H1 (cell line): ENCODE results near the gene MYH2. TPM values are rescaled to one million over a fixed set of nuclear protein-coding genes. Genes with fewer than 3 reads are reported as not detected.

Source experiments
- CTCF ChIA-PET: fragments of 300-600 bp; sonication (Branson Sonifier 250); formaldehyde crosslinking; loops from one replicate; lab custom pipeline; 2021; ENCODE audit not compliant: partially characterized antibody; lab: Charles Lee
- POLR2A ChIA-PET: fragments of 300-600 bp; sonication (Branson Sonifier 250); formaldehyde crosslinking; loops from one replicate; lab custom pipeline; 2021; ENCODE audit warnings: inconsistent platforms; ENCODE audit not compliant: partially characterized antibody; lab: Charles Lee
- DNase-seq, 2 experiments: peaks; one replicate each; pipeline versions ENCODE4 v3.0.0 to v3.0.0-alpha.2; 2010 to 2022; ENCODE audit warnings: low spot score in 2 of 2, low read depth in 1 of 2, mixed read lengths in 1 of 2
- FAIRE-seq: peaks from 2 replicates; lab custom pipeline; 2011; peaks lifted over from hg19 to GRCh38; lab: Jason Lieb, UNC
- H2AFZ ChIP-seq: 2 replicates; pipeline ENCODE4 v1.8.1; 2012; ENCODE audit warnings: low read length, inconsistent platforms
- H2AK5ac ChIP-seq: 2 replicates; pipeline ENCODE4 v1.6.1; 2013; ENCODE audit warnings: low read depth, low read length
- H2BK120ac ChIP-seq: replicated peaks from 2 replicates; pipeline ENCODE3; 2013; ENCODE audit warnings: low read depth, low read length, inconsistent platforms
- H2BK12ac ChIP-seq: 2 replicates; pipeline ENCODE4 v1.6.1; 2013; ENCODE audit warnings: low read depth, low read length
- H2BK15ac ChIP-seq: 2 replicates; pipeline ENCODE4 v1.6.1; 2013; ENCODE audit warnings: low read length
- H2BK20ac ChIP-seq: 2 replicates; pipeline ENCODE4 v1.6.1; 2013; ENCODE audit warnings: low read length
- H2BK5ac ChIP-seq: 2 replicates; pipeline ENCODE4 v1.6.1; 2013; ENCODE audit warnings: low read depth, low read length
- H3K14ac ChIP-seq: 2 replicates; pipeline ENCODE4 v1.6.1; 2013; ENCODE audit warnings: inconsistent platforms; ENCODE audit not compliant: insufficient read length
- H3K18ac ChIP-seq: 2 replicates; pipeline ENCODE4 v1.6.1; 2013; ENCODE audit warnings: low read length; ENCODE audit errors: extremely low read depth
- H3K23ac ChIP-seq: 2 replicates; pipeline ENCODE4 v1.6.1; 2013; ENCODE audit warnings: inconsistent platforms; ENCODE audit not compliant: insufficient read length
- H3K23me2 ChIP-seq: 2 replicates; pipeline ENCODE4 v1.6.1; 2013; ENCODE audit warnings: low read depth, low read length
- H3K27ac ChIP-seq: 2 replicates; pipeline ENCODE4 v1.6.1; 2011; ENCODE audit warnings: low read depth, low read length, inconsistent platforms
- H3K27me3 ChIP-seq, 4 experiments: replicated peaks in 1 of 4; 1 replicate in 1 of 4; 2 replicates in 3 of 4; pipeline versions ENCODE4 v1.6.1 to v1.8.1; 2011 to 2013; ENCODE audit warnings: low read length in 3 of 4, mild to moderate bottlenecking in 3 of 4, inconsistent platforms in 2 of 4, mixed read lengths in 2 of 4, moderate library complexity in 1 of 4; ENCODE audit not compliant: control insufficient read depth in 3 of 4, insufficient read depth in 3 of 4; ENCODE audit errors: extremely low read depth in 1 of 4
- H3K36me3 ChIP-seq, 4 experiments: 2 replicates each; pipeline versions ENCODE4 v1.6.1 to v1.8.1; 2011 to 2013; ENCODE audit warnings: mild to moderate bottlenecking in 4 of 4, low read length in 3 of 4, moderate library complexity in 2 of 4, control low read depth in 1 of 4, inconsistent platforms in 1 of 4; ENCODE audit not compliant: insufficient read depth in 4 of 4, control insufficient read depth in 2 of 4
- H3K4ac ChIP-seq: replicated peaks from 2 replicates; pipeline ENCODE3; 2013; ENCODE audit warnings: low read length, low read depth, mixed read lengths, inconsistent platforms; ENCODE audit not compliant: insufficient read length
- H3K4me1 ChIP-seq, 4 experiments: replicated peaks in 1 of 4; 1 replicate in 1 of 4; 2 replicates in 3 of 4; pipeline versions ENCODE4 v1.6.1 to v1.8.1; 2011 to 2013; ENCODE audit warnings: low read length in 3 of 4, inconsistent platforms in 2 of 4, mixed read lengths in 1 of 4; ENCODE audit not compliant: insufficient read depth in 4 of 4, control insufficient read depth in 3 of 4
- H3K4me2 ChIP-seq, 2 experiments: 2 replicates each; pipeline versions ENCODE4 v1.6.1 to v1.8.1; 2011 to 2013; ENCODE audit warnings: low read depth in 2 of 2, low read length in 2 of 2, control low read depth in 1 of 2, inconsistent platforms in 1 of 2, mild to moderate bottlenecking in 1 of 2; ENCODE audit not compliant: insufficient read depth in 1 of 2
- H3K4me3 ChIP-seq, 4 experiments: fragments of 200-600, 300-600 bp in 1 of 4; sonication (generic), shearing (Covaris generic), sonication (Bioruptor Twin) in 1 of 4; 2 replicates each; pipeline versions ENCODE4 v1.5.1 to v1.8.1; 2011 to 2016; ENCODE audit warnings: low read length in 4 of 4, low read depth in 3 of 4, control low read depth in 2 of 4, inconsistent platforms in 2 of 4, mild to moderate bottlenecking in 2 of 4, mixed read lengths in 1 of 4, moderate library complexity in 1 of 4; ENCODE audit not compliant: insufficient read depth in 2 of 4; ENCODE audit errors: extremely low read depth in 1 of 4
- H3K56ac ChIP-seq: replicated peaks from 2 replicates; pipeline ENCODE3; 2013; ENCODE audit warnings: low read depth, mild to moderate bottlenecking, mixed read lengths, low read length, inconsistent platforms; ENCODE audit not compliant: insufficient read length
- H3K79me1 ChIP-seq: 2 replicates; pipeline ENCODE4 v1.6.1; 2013; ENCODE audit warnings: low read depth, low read length, control low read depth
- H3K79me2 ChIP-seq, 2 experiments: 2 replicates each; pipeline versions ENCODE4 v1.6.1 to v1.8.1; 2012 to 2013; ENCODE audit warnings: low read length in 2 of 2, mild to moderate bottlenecking in 2 of 2, inconsistent platforms in 1 of 2; ENCODE audit not compliant: insufficient read depth in 2 of 2, control insufficient read depth in 1 of 2
- H3K9ac ChIP-seq, 4 experiments: replicated peaks in 1 of 4; 1 replicate in 1 of 4; 2 replicates in 3 of 4; pipeline versions ENCODE4 v1.6.1 to v1.8.1; 2011 to 2013; ENCODE audit warnings: low read depth in 3 of 4, low read length in 3 of 4, control low read depth in 2 of 4, mild to moderate bottlenecking in 2 of 4, moderate library complexity in 2 of 4, inconsistent platforms in 1 of 4; ENCODE audit errors: extremely low read depth in 1 of 4
- H3K9me3 ChIP-seq, 2 experiments: 2 replicates each; pipeline versions ENCODE4 v1.6.1 to v1.8.1; 2012 to 2013; ENCODE audit warnings: mild to moderate bottlenecking in 2 of 2, moderate library complexity in 2 of 2, control low read depth in 1 of 2, inconsistent platforms in 1 of 2, low read depth in 1 of 2, low read length in 1 of 2, mixed read lengths in 1 of 2; ENCODE audit not compliant: insufficient read depth in 2 of 2
- H4K20me1 ChIP-seq, 2 experiments: replicated peaks in 1 of 2; 2 replicates each; pipeline versions ENCODE3 to v1.8.1; 2011 to 2013; ENCODE audit warnings: inconsistent platforms in 2 of 2, low read length in 2 of 2, mild to moderate bottlenecking in 1 of 2; ENCODE audit not compliant: insufficient read depth in 2 of 2, control insufficient read depth in 1 of 2
- H4K5ac ChIP-seq: 2 replicates; pipeline ENCODE4 v1.6.1; 2013; ENCODE audit warnings: low read length, low read depth, mixed read lengths, inconsistent platforms; ENCODE audit not compliant: insufficient read length
- H4K8ac ChIP-seq: 2 replicates; pipeline ENCODE4 v1.8.0; 2013; ENCODE audit warnings: mild to moderate bottlenecking, moderate library complexity, low read length, inconsistent platforms; ENCODE audit not compliant: insufficient read depth; ENCODE audit errors: extremely low read depth
- H4K91ac ChIP-seq: replicated peaks from 2 replicates; pipeline ENCODE3; 2013; ENCODE audit warnings: low read length, mixed read lengths, inconsistent platforms; ENCODE audit not compliant: insufficient read length
- CBX5 ChIP-seq: fragments of 300-800, 300-1000 bp; sonication (generic); IDR thresholded peaks from 2 replicates; pipeline ENCODE4 v1.7.1; 2016; ENCODE audit warnings: antibody characterized with exemption, low read length, low read depth
- CHD1 ChIP-seq: IDR thresholded peaks from 2 replicates; pipeline ENCODE4 v1.6.1; 2012; ENCODE audit warnings: low read depth, low read length, improper control_type of control experiment
- CTBP2 ChIP-seq: IDR thresholded peaks from 2 replicates; pipeline ENCODE4 v1.7.0; 2011; ENCODE audit warnings: borderline replicate concordance, mild to moderate bottlenecking, moderate library complexity, mixed read lengths, low read length; ENCODE audit not compliant: insufficient read depth, insufficient read length
- FOSL1 ChIP-seq: IDR thresholded peaks from 2 replicates; pipeline ENCODE4 v1.6.1; 2011; ENCODE audit warnings: mild to moderate bottlenecking, low read depth, low read length, moderate library complexity; ENCODE audit not compliant: insufficient read depth
- GTF2F1 ChIP-seq: IDR thresholded peaks from 2 replicates; pipeline ENCODE4 v1.6.1; 2012; ENCODE audit warnings: low read depth, low read length, improper control_type of control experiment, borderline replicate concordance
- MAFK ChIP-seq: IDR thresholded peaks from 2 replicates; pipeline ENCODE4 v1.6.1; 2012; ENCODE audit warnings: low read depth, mild to moderate bottlenecking, improper control_type of control experiment, low read length
- NRF1 ChIP-seq: IDR thresholded peaks from 2 replicates; pipeline ENCODE4 v1.6.1; 2011; ENCODE audit warnings: mild to moderate bottlenecking, low read depth, low read length, improper control_type of control experiment
- SIN3A ChIP-seq, 2 experiments: IDR thresholded peaks in 1 of 2; conservative IDR thresholded peaks in 1 of 2; 2 replicates each; pipeline ENCODE4 v1.6.1; 2011 to 2012; ENCODE audit warnings: low read length in 2 of 2, improper control_type of control experiment in 1 of 2, low read depth in 1 of 2, mild to moderate bottlenecking in 1 of 2
- SIRT6 ChIP-seq: IDR thresholded peaks from one replicate; pipeline ENCODE4 v1.7.1; 2012; ENCODE audit warnings: low read length, inconsistent platforms
- SP1 ChIP-seq: IDR thresholded peaks from 2 replicates; pipeline ENCODE4 v1.6.1; 2011; ENCODE audit warnings: low read depth, low read length
- TEAD4 ChIP-seq: IDR thresholded peaks from 2 replicates; pipeline ENCODE4 v1.6.1; 2012; ENCODE audit warnings: low read depth, low read length, inconsistent platforms, mixed read lengths
- WGBS, 2 experiments: shearing (Covaris generic) in 1 of 2; methylation state at CpG; one replicate each; pipeline versions ENCODE4 v1.1.6 to v1.1.7; 2013 to 2015; ENCODE audit warnings: low lambda C conversion rate in 2 of 2, mixed read lengths in 2 of 2, inconsistent platforms in 1 of 2, low coverage in 1 of 2, missing lambda C conversion rate in 1 of 2; ENCODE audit not compliant: insufficient replicate concordance in 2 of 2, insufficient coverage in 1 of 2, insufficient read length in 1 of 2; ENCODE audit errors: extremely low coverage in 1 of 2, missing lambda C conversion rate in 1 of 2; 5-methylcytosine and 5-hydroxymethylcytosine counted together
- polyA plus RNA-seq, 7 experiments: library from polyadenylated mRNA; depleted of rRNA in 3 of 7; stranded (reverse) in 5 of 7; unstranded in 2 of 7; fragments of >200 nt in 5 of 7; fragments of 200-250 nt in 2 of 7; gene quantifications; 1 replicate in 5 of 7; 2 replicates in 1 of 7; 4 replicates in 1 of 7; pipeline versions ENCODE4 v1.2.1 to v1.2.3, GENCODE V29; 2011 to 2013; ENCODE audit warnings: missing spikeins in 2 of 7, mixed read lengths in 2 of 7
- total RNA-seq: library from RNA; stranded (reverse); fragmentation: NEBNext Ultra II Directional; extraction: Animal tissue kit (Norgen Biotek cat#: 25700); gene quantifications from 2 replicates; pipeline ENCODE4 v1.2.1, GENCODE V29; 2021
- TF ChIP-seq, protein P1 (sequence below), 3 experiments: IDR thresholded peaks; 1 replicate in 2 of 3; 2 replicates in 1 of 3; pipeline versions ENCODE4 v1.5.1 to v1.6.1; 2011; ENCODE audit warnings: low read length in 3 of 3, mild to moderate bottlenecking in 3 of 3, inconsistent platforms in 2 of 3, low read depth in 1 of 3, moderate library complexity in 1 of 3; ENCODE audit not compliant: insufficient read depth in 1 of 3; ENCODE audit errors: control extremely low read depth in 1 of 3

Gene MYH2
- total and polyA plus RNA-seq, 2 of the 8 experiments (the other 6 are each of a cell fraction or from before 2014, with no cell fraction given), result 1.0 to 9.0 TPM

DNA sequence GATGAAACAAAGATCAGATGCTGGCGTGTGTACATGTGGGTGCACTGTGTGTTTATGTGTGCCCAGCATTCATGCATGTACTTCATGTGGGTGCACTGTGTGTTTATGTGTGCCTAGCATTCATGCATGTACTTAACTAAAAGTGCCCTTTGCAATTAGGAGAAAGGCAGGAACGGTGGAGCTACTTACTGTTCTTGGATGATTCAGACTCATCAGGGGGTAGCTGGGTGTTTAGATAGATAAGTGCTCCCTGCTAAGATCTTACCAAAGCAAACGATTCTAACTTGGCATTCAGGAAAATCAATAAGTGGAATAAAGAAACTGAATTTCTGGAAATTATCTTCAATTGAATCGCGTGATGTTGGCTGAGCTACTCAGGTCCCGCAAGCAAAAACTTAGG is 8.6 kb upstream of the MYH2 start:
- ChIA-PET CTCF (interaction anchor here (0.6 to 1.2 kb wide), 5 partner anchors 57 to 834 kb away, joined by 3 to 5 read pairs (median 3); no protein-coding TSS in a partner anchor), POLR2A (no interaction called here)
- Histone ChIP-seq H3K23me2 (no peaks in the 10 kb centered on the region), H3K4ac (no peak overlapping the region), H3K27ac (no peak overlapping the region), H2BK15ac (no peak overlapping the region), H4K91ac (no peak overlapping the region), H3K79me1 (no peaks in the 10 kb centered on the region), H3K4me1 (peaks cover 0 to 2% (median 0%) of the 10 kb centered on the region in 4 experiments; a peak in 2 of 7 replicates), H3K27me3 (no peaks in the 10 kb centered on the region), H4K8ac (no peak overlapping the region), H2AK5ac (no peak overlapping the region), H2BK12ac (no peak overlapping the region), H3K79me2 (no peaks in the 10 kb centered on the region), H3K56ac (no peak overlapping the region), H2AFZ (no peak overlapping the region), H3K23ac (no peak overlapping the region), H3K4me3 (no peak overlapping the region), H4K20me1 (no peaks in the 10 kb centered on the region), H4K5ac (no peak overlapping the region), H2BK5ac (no peak overlapping the region), H3K4me2 (no peak overlapping the region), H3K36me3 (no peaks in the 10 kb centered on the region), H3K18ac (no peak overlapping the region; the same call in 1 of the 2 replicates), H3K9ac (no peak overlapping the region), H3K9me3 (no peaks in the 10 kb centered on the region), H2BK20ac (no peak overlapping the region), H2BK120ac (no peak overlapping the region), H3K14ac (no peak overlapping the region)
- FAIRE-seq, result no peak
- 90% methylated on average over 6 of the region's 6 CpGs; no CpG with 5 or more reads in 1 of the 2 experiments for WGBS, 2 experiments
- DNase-seq, result no peak
- no peak for TF ChIP-seq SP1
- no peak for TF ChIP-seq TEAD4
- TF ChIP-seq GTF2F1, result no peak
- TF ChIP-seq FOSL1, result no peak
- no peak for TF ChIP-seq CTBP2
- no peak for TF ChIP-seq CHD1
- no peak for TF ChIP-seq MAFK
- no peak for TF ChIP-seq SIN3A (conservative IDR thresholded peaks at IDR 0.05 in 1 of 2, IDR thresholded peaks at IDR 0.05 in 1 of 2; ENCODE audit: low read depth in 1 of 2, low read length in 2 of 2)
- TF ChIP-seq SIRT6, result no peak
- TF ChIP-seq NRF1, result no peak
- no peak for TF ChIP-seq CBX5
- TF ChIP-seq, protein P1, sequence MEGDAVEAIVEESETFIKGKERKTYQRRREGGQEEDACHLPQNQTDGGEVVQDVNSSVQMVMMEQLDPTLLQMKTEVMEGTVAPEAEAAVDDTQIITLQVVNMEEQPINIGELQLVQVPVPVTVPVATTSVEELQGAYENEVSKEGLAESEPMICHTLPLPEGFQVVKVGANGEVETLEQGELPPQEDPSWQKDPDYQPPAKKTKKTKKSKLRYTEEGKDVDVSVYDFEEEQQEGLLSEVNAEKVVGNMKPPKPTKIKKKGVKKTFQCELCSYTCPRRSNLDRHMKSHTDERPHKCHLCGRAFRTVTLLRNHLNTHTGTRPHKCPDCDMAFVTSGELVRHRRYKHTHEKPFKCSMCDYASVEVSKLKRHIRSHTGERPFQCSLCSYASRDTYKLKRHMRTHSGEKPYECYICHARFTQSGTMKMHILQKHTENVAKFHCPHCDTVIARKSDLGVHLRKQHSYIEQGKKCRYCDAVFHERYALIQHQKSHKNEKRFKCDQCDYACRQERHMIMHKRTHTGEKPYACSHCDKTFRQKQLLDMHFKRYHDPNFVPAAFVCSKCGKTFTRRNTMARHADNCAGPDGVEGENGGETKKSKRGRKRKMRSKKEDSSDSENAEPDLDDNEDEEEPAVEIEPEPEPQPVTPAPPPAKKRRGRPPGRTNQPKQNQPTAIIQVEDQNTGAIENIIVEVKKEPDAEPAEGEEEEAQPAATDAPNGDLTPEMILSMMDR (IDR thresholded peaks at IDR 0.05; ENCODE audit: control extremely low read depth in 1 of 3, insufficient read depth in 1 of 3, low read depth in 1 of 3, low read length in 3 of 3), result no peak
